ENCODE measurements around the gene LARGE1.

The LARGE1 gene

GRCh38 chr22:33757041-33757801 lies 163.1 kb downstream of the LARGE1 start:
- DNase-seq = no peak

GRCh38 chr22:33756508-33756949 lies 163.7 kb downstream of the LARGE1 start:
- no peak for DNase-seq
- no peaks in the 10 kb centered on the region; the same call in 1 of the 2 replicates for H3K9me3 ChIP-seq
- TF ChIP-seq CTCF (IDR thresholded peaks at IDR 0.05; ENCODE audit: low read depth, low read length) = no peak
- no peaks in the 10 kb centered on the region for H3K27me3 ChIP-seq
- H3K4me1 ChIP-seq = no peaks in the 10 kb centered on the region
- H3K36me3 ChIP-seq = no peaks in the 10 kb centered on the region
- no peak overlapping the region for H3K4me3 ChIP-seq (ENCODE audit: low read depth, low read length)

More at GRCh38 chr22:33757041-33757801, 163.1 kb downstream of the LARGE1 start:
- H3K4me3 ChIP-seq (ENCODE audit: low read depth, low read length) = no peak overlapping the region
- no peaks in the 10 kb centered on the region for H3K36me3 ChIP-seq
- H3K9me3 ChIP-seq = no peaks in the 10 kb centered on the region; the same call in 1 of the 2 replicates
- no peaks in the 10 kb centered on the region for H3K4me1 ChIP-seq
- no peak for TF ChIP-seq CTCF (IDR thresholded peaks at IDR 0.05; ENCODE audit: low read depth, low read length)
- H3K27me3 ChIP-seq = no peaks in the 10 kb centered on the region

GRCh38 chr22:33748714-33749113 lies 171.6 kb downstream of the LARGE1 start:
- H3K27me3 ChIP-seq = no peaks in the 10 kb centered on the region
- no peaks in the 10 kb centered on the region for H3K4me1 ChIP-seq
- no peaks in the 10 kb centered on the region for H3K9me3 ChIP-seq
- TF ChIP-seq CTCF (IDR thresholded peaks at IDR 0.05; ENCODE audit: low read depth, low read length) = no peak
- no peaks in the 10 kb centered on the region for H3K36me3 ChIP-seq
- no peak for DNase-seq
- H3K4me3 ChIP-seq (ENCODE audit: low read depth, low read length) = no peak overlapping the region

- Histone ChIP-seq H3K4me1 (no peaks in the 10 kb centered on the region), H3K27me3 (no peaks in the 10 kb centered on the region), H3K4me3 (ENCODE audit: low read depth, low read length) (no peak overlapping the region), H3K36me3 (no peaks in the 10 kb centered on the region), H3K9me3 (no peaks in the 10 kb centered on the region)
- TF ChIP-seq CTCF (IDR thresholded peaks at IDR 0.05; ENCODE audit: low read depth, low read length) = no peak
- DNase-seq = no peak
Measured at GRCh38 chr22:33747576-33748180, 172.6 kb downstream of the LARGE1 start.

GRCh38 chr22:33747029-33747428 lies 173.2 kb downstream of the LARGE1 start:
- no peaks in the 10 kb centered on the region for H3K4me1 ChIP-seq
- TF ChIP-seq CTCF (IDR thresholded peaks at IDR 0.05; ENCODE audit: low read depth, low read length) = no peak
- no peaks in the 10 kb centered on the region for H3K36me3 ChIP-seq
- H3K4me3 ChIP-seq (ENCODE audit: low read depth, low read length) = no peak overlapping the region
- H3K9me3 ChIP-seq = no peaks in the 10 kb centered on the region
- H3K27me3 ChIP-seq = no peaks in the 10 kb centered on the region
- no peak for DNase-seq

GRCh38 chr22:33746501-33746928 lies 173.8 kb downstream of the LARGE1 start:
- Histone ChIP-seq H3K36me3 (no peaks in the 10 kb centered on the region), H3K27me3 (no peaks in the 10 kb centered on the region), H3K4me1 (no peaks in the 10 kb centered on the region), H3K4me3 (ENCODE audit: low read depth, low read length) (no peak overlapping the region), H3K9me3 (no peaks in the 10 kb centered on the region)
- no peak for DNase-seq
- no peak for TF ChIP-seq CTCF (IDR thresholded peaks at IDR 0.05; ENCODE audit: low read depth, low read length)

Data from BE2C (cell line).